Activated CD8-positive, alpha-beta T cell treated with anti-CD3 and anti-CD28 coated beads for 36 hours (primary cell): ENCODE data around the gene ACOT7. TPM values are rescaled to one million over a fixed set of nuclear protein-coding genes. Genes with fewer than 3 reads are reported as not detected.
A peak's percentile ranks its signal among the peaks of the same experiment; 100 is the strongest.

Experiments
- ATAC-seq: fragments of 200-7000 bp; cut with Tn5 transposase; one replicate; pipeline ENCODE4 v1.10.0; 2021; ENCODE audit warnings: mild to moderate bottlenecking, moderate library complexity
- CTCF ChIA-PET: fragments of 350-600 bp; sonication (Branson Sonifier 250); formaldehyde crosslinking; loops from one replicate; lab custom pipeline; 2021; ENCODE audit warnings: antibody characterized with exemption; lab: Charles Lee
- POLR2A ChIA-PET: fragments of 350-600 bp; sonication (Branson Sonifier 250); formaldehyde crosslinking; loops from one replicate; lab custom pipeline; 2021; ENCODE audit warnings: antibody characterized with exemption; lab: Charles Lee
- DNase-seq: peaks from one replicate; pipeline ENCODE4 v3.0.0-alpha.2; 2020
- H3K27ac Mint-ChIP-seq: one replicate; pipeline ENCODE4 v1.8.0; 2021; ENCODE audit warnings: mild to moderate bottlenecking, mixed read lengths
- H3K27me3 Mint-ChIP-seq: one replicate; pipeline ENCODE4 v1.8.0; 2021; ENCODE audit warnings: mixed read lengths
- H3K36me3 Mint-ChIP-seq: one replicate; pipeline ENCODE4 v1.8.0; 2021; ENCODE audit warnings: low read depth, mixed read lengths
- H3K4me1 Mint-ChIP-seq: one replicate; pipeline ENCODE4 v1.8.0; 2021; ENCODE audit warnings: low read depth, mixed read lengths
- H3K4me3 Mint-ChIP-seq: one replicate; pipeline ENCODE4 v1.8.0; 2021; ENCODE audit warnings: mild to moderate bottlenecking, moderate library complexity, mixed read lengths
- H3K9me3 Mint-ChIP-seq: one replicate; pipeline ENCODE4 v1.8.0; 2021; ENCODE audit warnings: mixed read lengths
- CTCF ChIP-seq: fragments of 200-600 bp; IDR thresholded peaks from one replicate; pipeline ENCODE4 v1.8.0; 2022; ENCODE audit warnings: antibody characterized with exemption, mild to moderate bottlenecking
- intact Hi-C: fragments of 100-400 bp; cut with micrococcal nuclease; formaldehyde crosslinking; loops from one replicate; pipeline ENCODE4 v1.10.0; 2022
- total RNA-seq, 2 experiments: library from RNA; stranded (reverse); gene quantifications; one replicate each; pipeline ENCODE4 v1.2.3, GENCODE V29; 2021

ACOT7 gene
- total RNA-seq, 2 experiments from 2014 or later: 80.4 to 86.7 TPM

GRCh38 chr1:6248932-6249738 is 144.4 kb downstream of the ACOT7 start:
- Mint-ChIP-seq H3K36me3 (no peaks in the 10 kb centered on the region), H3K27me3 (peaks cover 44% of the 10 kb centered on the region)

GRCh38 chr1:6248161-6248776 is 145.3 kb downstream of the ACOT7 start:
- intact Hi-C loops: loop anchor here (2.0 to 5.0 kb wide), 3 partner anchors 41 to 157 kb away; partner anchors contain the start of gene RNF207
- ChIA-PET POLR2A (interaction anchor here (0.9 to 1.4 kb wide), 2 partner anchors 11 to 15 kb away, joined by 3 to 5 read pairs; no protein-coding TSS in a partner anchor), CTCF (interaction anchor here (0.8 to 4.5 kb wide), 21 partner anchors 9 to 190 kb away, joined by 3 to 83 read pairs (median 7); partner anchors contain the start of genes GPR153 and ICMT)
- H3K27me3 Mint-ChIP-seq: peaks cover 52% of the 10 kb centered on the region
- H3K9me3 Mint-ChIP-seq: no peaks in the 10 kb centered on the region
- ATAC-seq (no peak), DNase-seq (no peak)
- no peak overlapping the region for H3K27ac Mint-ChIP-seq
- H3K4me1 Mint-ChIP-seq: peaks cover 9% of the 10 kb centered on the region
- no peak for TF ChIP-seq CTCF
- no peak overlapping the region for H3K4me3 Mint-ChIP-seq
- H3K36me3 Mint-ChIP-seq: no peaks in the 10 kb centered on the region

More at GRCh38 chr1:6248932-6249738, 144.4 kb downstream of the ACOT7 start:
- ATAC-seq (no peak), DNase-seq (no peak)
- no peaks in the 10 kb centered on the region for H3K9me3 Mint-ChIP-seq
- intact Hi-C loops: loop anchor here (2.0 to 5.0 kb wide), 3 partner anchors 42 to 156 kb away; partner anchors contain the start of gene RNF207
- peaks cover 9% of the 10 kb centered on the region for H3K4me1 Mint-ChIP-seq
- POLR2A ChIA-PET: interaction anchor here (0.9 to 1.4 kb wide), 3 partner anchors 9 to 16 kb away, joined by 3 to 5 read pairs (median 3); no protein-coding TSS in a partner anchor
- CTCF ChIA-PET: interaction anchor here (0.8 to 4.5 kb wide), 9 partner anchors 9 to 190 kb away, joined by 3 to 83 read pairs (median 4); partner anchors contain the start of gene ICMT
- H3K4me3 Mint-ChIP-seq: no peak overlapping the region
- H3K27ac Mint-ChIP-seq: no peak overlapping the region
- TF ChIP-seq CTCF: no peak

DNA sequence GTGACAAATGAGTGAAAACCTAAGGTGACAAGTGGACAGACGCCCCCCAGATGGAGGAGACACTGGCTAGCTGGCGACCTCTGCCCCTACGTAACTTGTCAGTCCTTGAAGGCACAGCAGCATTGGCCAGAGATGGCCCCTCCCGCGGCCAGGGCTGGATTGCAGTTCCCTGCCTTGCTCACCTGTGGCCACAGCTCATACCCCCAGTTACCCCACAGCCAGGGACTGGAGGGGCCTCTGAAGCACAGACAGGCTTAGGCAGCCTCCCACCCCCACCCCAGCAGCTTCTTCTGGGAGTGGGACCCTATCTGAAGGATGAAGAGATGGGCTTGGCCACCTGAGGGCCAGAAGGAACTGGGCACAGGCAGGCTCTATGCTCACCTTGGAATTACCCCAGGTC is 145.9 kb downstream of the ACOT7 start:
- POLR2A ChIA-PET: interaction anchor here (1.1 kb wide), 1 partner anchor 218 kb away, joined by 3 read pairs; the partner anchor contains the start of gene TNFRSF25
- CTCF ChIA-PET: interaction anchor here (0.9 to 4.5 kb wide), 31 partner anchors 10 to 251 kb away, joined by 3 to 83 read pairs (median 7); partner anchors contain the start of genes ACOT7, GPR153, ICMT and RNF207
- no peaks in the 10 kb centered on the region for H3K36me3 Mint-ChIP-seq
- no peak for DNase-seq
- no peaks in the 10 kb centered on the region for H3K9me3 Mint-ChIP-seq
- no peak for TF ChIP-seq CTCF
- no peak overlapping the region for H3K27ac Mint-ChIP-seq
- peaks cover 9% of the 10 kb centered on the region for H3K4me1 Mint-ChIP-seq
- no peak for ATAC-seq
- no peak overlapping the region for H3K4me3 Mint-ChIP-seq
- intact Hi-C loops: loop anchor here (2.0 to 5.0 kb wide), 3 partner anchors 40 to 157 kb away; partner anchors contain the start of gene RNF207
- peaks cover 58% of the 10 kb centered on the region for H3K27me3 Mint-ChIP-seq

DNA sequence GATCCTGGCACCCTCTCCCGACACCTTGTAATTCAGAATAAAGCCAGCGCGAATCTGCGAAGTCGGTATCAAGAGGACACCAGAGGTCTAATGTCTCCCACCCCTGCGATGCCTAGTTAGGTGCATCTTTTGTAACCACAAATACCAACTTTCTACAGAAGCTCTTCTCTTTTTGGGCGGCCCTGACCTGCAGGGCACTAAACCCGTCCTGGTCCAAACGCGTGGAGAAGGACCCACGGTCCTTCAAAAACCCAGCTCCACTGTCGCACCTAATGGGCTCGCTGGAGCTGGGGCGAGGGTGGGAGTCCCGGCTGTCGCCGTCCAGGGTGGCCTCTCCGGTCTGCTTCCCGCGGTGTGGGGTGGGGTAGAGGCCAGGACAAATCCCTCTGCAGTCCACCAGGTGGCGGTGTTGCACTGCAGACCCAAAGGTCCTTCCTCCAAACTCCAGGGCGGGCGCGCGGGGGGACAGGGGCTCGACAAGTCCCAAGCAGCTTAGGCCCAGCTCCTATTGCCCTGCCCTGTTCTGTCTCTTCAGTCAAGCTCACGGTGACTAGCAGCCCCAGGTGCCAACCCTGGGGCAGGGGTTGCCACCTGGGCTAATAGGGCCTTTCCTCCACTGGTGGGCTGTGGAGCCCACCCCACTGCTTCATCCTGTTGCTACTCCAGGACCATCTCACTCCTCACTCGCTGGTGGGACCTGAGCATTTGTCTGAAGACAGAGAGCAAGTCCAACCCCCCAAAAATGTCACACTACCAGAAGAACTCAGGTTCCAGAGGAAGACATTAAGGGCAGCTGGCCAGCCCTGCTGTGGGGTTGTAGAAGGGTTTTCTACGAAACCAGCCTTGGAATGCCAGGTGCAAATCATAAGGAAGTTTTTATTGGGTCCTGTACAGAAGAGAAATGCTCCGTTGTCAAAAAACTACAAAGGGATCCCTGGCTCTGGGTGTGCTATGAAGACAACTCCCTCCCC is 146.8 kb downstream of the ACOT7 start:
- ATAC-seq (peak; percentile 73), DNase-seq (peak; percentile 86)
- TF ChIP-seq CTCF: peak; percentile 97
- CTCF ChIA-PET: interaction anchor here (0.7 to 4.5 kb wide), 48 partner anchors 10 to 251 kb away, joined by 3 to 83 read pairs (median 5); partner anchors contain the start of genes ACOT7, GPR153, ICMT and RNF207
- POLR2A ChIA-PET: interaction anchor here (1.0 to 1.3 kb wide), 5 partner anchors 10 to 219 kb away, joined by 3 to 4 read pairs (median 3); partner anchors contain the start of gene TNFRSF25
- Mint-ChIP-seq H3K36me3 (no peaks in the 10 kb centered on the region), H3K4me3 (no peak overlapping the region), H3K4me1 (peaks cover 9% of the 10 kb centered on the region), H3K27ac (no peak overlapping the region), H3K9me3 (no peaks in the 10 kb centered on the region), H3K27me3 (peaks cover 55% of the 10 kb centered on the region)
- intact Hi-C loops: loop anchor here (5.0 kb wide), 2 partner anchors 39 to 96 kb away; partner anchors contain the start of gene RNF207
